Suppressor macrophage (primary cell): ENCODE data around the gene CAV3.
"Not testable (repeated sequence)": the region's sequence is repeated elsewhere in the genome, so short reads cannot be mapped to it uniquely, and the experiment has no call there.

Source experiments
- DNase-seq, 4 experiments: peaks; one replicate each; pipeline ENCODE4 v3.0.0-alpha.2; 2020 to 2022
- total RNA-seq, 17 experiments: gene quantifications; one replicate each; lab custom pipeline; 2026; ENCODE audit warnings: mixed read lengths in 6 of 17, inconsistent platforms in 3 of 17; lab: John Stamatoyannopoulos, UW

CAV3 gene
- total RNA-seq, result 0 to 0.55 (median 0) reads per million in 17 experiments

DNA sequence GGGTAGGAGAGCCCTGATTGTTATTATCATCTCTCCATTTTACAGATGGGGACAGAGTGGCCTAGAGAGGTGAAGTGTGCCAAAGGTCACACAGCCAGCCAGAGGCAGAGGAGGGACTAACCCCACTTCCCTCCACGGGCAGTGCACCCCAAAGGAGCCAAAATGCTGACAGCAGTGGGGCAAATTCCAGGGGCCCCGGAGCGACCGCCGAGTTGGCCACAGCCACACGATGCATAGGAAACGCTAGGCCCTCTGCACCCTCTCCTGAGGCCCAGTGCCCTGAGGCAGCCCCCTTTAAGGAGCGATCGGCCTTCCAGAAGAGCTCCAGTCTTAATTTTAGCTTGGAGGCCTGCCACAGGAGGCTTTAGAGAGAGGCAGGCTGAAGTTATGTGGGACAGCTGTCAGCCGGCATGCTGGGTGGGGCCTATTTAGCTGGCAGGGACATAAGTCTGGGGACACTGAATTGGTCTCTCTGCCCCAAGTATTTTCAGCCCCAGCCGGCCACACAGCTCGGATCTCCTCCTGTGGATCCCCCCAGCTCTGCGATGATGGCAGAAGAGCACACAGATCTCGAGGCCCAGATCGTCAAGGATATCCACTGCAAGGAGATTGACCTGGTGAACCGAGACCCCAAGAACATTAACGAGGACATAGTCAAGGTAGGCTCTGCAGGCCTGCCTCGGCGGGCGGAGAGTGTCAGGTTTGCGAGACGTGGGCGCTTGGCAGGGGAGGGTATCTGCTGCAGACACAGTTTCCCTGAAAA is at the start of gene CAV3:
TSS of gene CAV3 (plus strand) at position 471 of the 763 bp plus-strand sequence. CDS start at position 546, 75 bp downstream.
- no peak for DNase-seq

DNA sequence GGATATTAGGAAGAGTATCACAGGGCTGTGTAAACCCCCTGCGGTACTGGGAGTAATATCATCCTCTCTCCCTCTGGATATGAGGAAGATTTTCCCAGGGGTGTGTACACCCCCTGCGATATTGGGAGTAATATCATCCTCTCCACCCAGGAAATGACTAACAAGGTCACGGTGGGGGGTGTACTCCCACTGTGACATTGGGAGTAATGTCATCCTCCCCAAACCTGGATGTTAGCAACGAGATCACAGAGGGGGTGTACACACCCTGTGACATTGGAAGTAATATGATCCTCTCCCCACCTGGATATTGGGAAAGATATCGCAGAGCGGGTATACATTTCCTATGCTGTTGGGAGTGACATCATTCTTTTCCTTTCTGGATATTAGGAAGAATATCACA is 48.6 kb upstream of the CAV3 start:
- not testable (repeated sequence) for DNase-seq

DNA sequence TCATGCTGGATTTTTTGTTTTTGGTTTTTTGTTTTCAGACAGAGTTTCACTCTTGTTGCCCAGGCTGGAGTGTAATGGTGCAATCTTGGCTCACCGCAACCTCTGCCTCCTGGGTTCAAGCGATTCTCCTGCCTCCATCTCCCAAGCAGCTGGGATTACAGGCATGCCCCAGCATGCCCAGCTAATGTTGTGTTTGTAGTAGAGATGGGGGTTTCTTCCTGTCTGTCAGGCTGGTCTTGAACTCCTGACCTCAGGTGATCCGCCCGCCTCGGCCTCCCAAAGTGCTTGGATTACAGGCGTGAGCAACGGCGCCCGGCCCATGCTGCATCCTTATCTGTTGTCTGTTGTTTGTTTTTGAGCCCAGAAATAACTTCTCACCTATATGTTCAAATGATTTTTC is 42.3 kb upstream of the CAV3 start:
- DNase-seq, result not testable (repeated sequence)

DNA sequence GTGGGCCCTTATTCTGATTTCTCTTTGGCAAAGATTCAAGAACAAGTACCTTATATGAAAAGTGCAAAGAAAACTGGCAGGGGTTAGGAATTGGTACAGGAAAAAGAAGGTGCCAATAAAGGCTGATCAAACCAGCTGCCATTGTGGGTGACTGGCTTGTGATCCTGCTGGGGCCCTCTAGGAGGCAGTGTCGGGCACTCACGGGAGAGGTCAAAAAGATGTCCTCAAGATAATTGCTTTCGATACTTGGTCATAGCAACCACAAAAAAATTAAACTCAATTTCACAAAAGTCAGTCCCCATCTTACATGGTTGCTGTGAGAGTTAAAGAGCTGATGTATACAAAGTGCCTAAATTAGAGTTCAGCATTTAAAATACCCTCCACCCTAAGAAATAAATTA is 31.0 kb upstream of the CAV3 start:
- DNase-seq, result no peak

DNA sequence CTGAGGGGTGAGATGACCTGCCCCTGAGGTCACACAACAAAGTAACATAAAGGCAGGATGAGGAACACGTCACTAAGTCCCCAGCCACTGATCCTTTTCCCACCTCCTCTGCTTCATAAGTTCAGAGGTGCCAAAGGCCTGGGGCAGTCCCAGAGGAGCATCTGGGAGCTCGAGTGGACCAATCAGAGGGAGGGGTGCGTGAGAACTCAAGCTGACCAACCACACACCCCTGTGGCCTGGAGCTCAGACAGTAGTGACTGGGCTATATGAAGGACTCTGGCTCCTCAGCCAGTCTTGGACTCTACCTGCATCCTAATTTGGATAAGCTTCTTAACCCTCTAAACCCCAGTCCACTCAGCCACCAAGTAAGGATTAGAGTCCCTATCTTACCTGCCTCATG is 28.0 kb upstream of the CAV3 start:
- no peak for DNase-seq

DNA sequence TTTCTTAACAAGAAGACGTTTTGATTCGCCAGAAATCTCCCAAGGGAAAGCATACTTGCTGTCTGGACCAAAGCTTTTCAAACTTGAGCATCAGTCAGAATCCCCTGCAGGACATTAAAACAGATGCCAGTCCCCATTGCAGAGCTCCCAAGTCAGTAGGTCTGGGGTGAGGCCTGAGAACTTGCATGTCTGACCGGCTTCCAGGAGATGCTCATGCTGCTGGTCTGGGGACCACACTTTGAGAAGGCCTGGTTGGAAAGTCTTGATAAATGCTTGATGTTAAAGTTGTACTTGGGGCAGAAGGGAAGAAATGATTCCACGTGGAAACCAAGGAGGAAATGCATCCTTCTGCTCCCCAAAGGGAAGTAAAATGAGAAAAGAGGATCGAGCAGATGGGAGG is 24.3 kb upstream of the CAV3 start:
- DNase-seq, result no peak

DNA sequence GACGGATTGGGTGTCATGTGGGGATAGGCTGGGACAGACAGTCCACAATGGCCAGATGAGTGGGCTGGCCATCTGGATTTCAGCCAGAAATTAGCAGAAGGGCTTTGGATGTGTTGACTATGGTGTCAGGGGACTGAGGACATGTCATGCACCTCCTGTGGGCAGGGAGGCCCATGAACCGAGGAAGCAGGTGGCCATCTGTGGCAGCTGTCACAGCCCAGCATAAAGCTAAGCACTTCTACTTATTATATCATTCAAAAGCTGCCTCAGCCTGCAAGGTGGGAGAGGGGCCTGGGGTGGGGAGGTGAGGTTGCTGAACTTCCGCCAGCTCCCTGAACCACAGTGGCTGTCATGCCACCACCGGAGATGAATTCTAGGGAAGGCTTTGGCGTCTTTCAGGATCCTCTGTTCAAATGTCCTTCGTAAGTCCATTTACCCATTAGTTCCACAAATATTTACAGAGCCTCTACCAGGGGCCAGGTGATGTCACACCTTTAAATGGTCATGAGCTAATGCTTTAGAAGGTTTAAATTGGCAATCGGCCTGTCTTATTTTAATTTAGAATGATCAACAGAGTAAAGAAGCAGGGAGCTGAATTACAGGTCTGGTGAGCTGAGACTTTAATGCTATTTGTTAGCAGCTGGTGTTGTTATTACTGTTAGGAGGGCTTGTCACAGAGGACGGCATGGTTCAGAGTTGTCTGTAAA is 23.6 kb upstream of the CAV3 start:
- DNase-seq, result no peak

DNA sequence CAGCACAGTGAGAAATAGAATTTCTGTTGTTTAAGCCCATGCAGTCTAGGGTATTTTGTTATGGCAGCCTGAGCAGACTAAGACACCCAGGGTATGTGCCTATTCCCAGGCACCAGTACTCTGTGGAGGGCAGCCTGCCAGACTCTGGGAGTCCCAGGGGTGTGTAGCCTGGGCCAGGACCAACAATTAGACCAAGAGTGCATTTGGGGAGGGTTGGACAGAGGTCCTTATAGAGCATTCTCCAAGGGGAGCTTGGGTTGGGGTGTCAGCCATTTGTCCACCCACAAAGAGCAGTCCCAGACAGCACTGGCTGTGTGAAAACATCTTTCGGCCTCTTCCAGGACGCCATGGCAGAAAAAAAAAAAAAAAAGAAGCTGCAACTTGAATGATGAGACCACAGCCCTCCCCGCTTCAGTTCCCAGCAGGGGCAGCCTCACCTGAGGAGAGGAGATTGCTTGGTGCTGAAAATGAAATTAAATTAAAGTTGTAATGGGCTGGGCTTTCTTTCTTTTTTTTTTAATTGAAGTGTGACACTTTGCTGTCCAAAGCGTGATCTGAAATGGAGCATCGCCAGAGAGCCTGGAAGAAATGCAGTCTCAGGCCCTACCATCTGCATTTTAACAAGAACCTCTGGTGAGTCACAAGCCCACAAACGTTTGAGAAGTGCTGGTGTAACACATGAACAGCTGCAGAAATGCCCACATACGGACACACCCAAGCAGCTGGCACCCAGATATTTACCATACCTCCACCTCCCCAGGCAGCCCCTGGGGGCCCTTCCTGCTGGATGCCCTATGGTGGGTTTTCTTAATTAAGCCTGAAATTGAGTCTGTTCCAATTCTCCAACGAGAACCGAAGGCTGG is 21.3 kb upstream of the CAV3 start:
- no peak for DNase-seq

DNA sequence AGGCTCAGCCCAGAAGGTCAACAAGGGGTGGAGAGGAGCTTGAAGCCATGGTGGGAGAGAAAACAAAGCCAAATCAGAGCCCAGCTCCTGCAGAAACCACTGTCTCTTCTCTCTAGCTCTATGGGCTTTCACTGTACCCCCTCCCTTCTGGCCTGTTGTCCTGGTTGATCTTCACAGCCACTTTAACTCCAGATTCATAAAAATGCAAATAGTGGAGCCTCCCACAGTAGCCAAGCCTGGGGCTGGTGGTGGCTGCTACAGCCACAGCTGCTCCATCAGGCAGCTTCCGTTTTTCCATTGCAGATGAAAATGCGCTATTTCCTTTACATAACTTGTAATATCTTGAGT is 20.7 kb upstream of the CAV3 start:
- DNase-seq, result no peak

DNA sequence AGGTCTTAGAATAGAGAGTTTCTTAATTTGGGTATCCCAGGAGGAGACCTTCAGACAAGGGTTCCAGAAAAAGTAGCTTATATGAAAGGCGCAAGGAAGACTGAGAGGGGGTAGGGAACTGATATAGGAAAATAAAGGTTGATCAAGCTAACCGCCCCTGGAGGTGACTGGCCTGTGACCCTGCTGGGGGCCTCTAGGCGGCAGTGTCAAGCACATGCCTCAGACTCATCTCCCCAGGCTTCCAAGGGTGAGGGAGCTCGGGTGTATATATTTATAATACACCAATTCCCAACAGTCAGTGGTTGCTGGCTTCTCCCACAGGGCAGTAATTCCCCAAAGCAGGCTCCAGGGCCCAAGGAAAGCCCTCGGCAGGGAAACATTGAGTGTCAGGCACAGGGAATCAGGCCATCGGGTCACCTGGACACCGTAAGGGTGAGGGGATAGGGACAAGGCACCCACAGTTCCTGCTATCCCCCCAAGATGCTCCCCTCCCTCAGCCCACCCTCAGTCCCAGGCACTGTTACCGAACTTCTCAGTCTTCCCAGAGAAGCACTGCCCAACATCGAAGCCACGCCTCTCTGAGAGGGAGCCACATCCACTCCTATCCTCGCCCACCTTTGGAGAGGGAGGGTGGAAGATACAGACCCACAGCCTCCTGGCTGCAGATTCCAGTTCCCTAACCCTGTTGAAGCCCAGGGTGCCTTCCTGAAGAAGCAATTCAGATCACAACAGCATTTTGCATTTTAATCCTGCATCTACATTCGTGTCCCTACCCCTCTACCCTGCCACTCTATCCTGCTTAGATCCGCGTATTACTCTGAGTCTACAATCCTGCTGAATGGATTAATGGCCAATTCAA is 19.5 kb upstream of the CAV3 start:
- DNase-seq, result peak in 1 of 4 experiments; percentile 10

DNA sequence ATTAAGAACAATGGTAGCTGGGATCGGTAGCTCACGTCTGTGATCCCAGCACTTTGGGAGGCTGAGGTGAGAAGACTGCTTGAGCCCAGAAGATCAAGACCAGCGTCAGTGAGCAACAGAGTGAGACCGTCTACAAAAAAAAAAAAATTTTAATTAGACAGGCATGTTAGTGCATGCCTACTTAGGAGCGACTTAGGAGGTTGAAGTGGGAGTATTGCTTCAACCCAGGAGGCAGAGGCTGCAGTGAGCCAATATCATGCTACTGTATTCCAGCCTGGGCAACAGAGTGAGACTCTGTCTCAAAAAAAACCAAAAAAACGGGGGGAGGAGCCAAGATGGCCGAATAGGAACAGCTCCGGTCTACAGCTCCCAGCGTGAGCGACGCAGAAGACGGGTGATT is 17.8 kb upstream of the CAV3 start:
- DNase-seq, result not testable (repeated sequence)

DNA sequence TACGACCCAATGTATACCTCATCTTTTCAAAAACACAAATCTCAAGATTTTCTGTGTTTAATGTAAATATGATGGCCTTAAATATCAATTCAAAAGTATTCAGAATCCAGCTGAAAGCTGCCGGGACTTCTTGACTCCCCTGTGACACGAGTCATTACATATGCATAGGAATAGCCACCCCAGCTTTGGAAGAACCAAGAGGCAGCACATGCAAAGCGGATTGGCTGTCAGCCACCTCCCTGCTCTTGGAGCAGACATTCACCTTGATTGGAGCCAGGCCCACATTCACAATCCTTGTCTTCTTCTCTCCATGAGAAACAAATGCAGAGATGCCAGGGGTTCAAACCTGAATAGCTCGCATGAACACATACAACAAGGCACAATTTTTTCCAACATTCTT is 10.8 kb upstream of the CAV3 start:
- DNase-seq, result no peak

DNA sequence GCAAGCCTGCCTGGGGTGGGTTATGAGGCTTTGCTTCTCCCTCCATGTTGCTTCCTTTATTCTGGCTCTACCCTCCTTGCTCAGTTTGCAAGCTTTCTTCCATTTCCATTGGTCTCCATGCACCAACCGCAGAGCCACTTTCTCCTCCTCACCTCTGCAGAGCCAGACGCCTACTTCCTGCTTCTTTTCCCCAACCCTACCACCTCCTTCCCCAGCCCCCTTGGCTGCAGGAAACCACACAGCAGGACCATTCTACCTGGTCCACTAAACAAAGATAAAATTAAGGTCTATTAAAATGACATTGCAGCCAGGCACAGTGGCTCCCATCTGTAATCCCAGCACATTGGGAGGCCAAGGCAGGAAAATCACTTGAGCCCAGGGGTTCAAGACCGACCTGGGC is 10.0 kb upstream of the CAV3 start:
- no peak for DNase-seq

DNA sequence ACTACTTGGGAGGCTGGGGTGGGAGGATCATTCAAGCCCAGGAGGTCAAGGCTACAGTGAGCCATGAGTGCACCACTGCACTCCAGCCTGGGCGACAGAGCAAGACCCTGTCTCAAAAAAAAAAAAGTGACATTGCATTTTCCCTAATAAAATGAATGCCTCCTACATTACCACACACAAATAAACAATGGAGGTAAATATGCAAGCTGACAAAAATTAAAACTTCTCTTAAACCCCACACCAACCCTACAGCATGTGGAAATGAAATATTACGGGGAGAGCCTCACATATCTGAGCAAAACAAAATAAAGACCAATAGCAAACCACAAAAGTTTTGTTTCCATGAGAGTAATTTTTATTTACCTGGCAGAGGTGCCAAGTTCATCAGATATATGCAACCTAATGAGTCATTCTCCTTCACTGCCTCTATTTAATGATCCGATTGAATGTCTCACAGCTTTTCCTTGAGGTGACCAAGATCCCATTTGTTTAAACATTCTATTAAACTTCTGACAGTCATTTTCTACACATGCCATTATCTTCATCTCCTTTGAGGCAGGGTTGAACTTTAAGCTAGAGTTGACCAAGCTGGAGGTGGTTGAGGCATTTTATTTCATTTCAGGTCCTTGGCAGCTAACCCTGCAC is 9.4 kb upstream of the CAV3 start:
- DNase-seq, result no peak

DNA sequence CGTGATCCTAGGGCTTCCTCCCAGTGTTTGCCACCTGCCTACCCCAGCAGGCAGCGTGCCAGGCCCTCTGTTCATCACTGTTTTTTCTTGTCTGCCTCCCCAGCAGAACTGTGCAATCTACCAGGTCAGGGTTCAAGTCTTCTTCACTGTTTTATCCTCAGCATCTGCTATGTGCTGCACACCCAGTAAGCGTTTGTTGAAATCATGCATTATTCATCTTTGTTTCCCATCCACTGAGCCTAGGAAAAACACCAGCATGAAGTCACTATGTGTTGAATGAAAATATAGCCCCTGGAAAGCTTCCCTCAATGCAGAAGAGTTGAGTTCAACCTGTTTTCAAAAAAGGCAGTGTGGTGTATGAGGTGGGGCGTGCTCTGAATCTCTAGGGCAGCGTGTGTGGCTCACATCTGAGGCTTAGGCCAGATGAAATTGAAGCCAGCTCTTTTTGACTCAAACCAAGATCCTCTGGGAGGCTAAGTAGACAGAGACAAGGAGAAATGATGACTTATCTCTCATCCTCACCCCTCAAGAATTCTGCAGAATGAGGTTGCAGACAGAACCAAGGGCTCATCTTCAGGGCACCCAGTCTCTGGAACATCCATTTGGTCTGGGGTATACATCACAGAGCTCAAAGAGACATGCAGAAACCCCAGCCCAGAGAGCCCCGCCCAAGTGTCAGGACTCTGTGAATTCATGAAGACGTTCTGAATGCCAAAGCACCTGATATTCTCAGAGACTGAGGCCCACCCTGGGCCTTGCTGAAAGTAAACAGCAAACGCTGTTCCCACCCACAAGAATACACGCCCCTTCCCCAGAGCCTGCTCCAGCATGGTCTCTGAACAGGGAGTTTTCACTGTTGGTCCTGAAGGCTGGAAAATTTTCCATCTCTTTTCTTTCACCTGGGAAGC is 5.7 kb upstream of the CAV3 start:
- DNase-seq, result no peak

DNA sequence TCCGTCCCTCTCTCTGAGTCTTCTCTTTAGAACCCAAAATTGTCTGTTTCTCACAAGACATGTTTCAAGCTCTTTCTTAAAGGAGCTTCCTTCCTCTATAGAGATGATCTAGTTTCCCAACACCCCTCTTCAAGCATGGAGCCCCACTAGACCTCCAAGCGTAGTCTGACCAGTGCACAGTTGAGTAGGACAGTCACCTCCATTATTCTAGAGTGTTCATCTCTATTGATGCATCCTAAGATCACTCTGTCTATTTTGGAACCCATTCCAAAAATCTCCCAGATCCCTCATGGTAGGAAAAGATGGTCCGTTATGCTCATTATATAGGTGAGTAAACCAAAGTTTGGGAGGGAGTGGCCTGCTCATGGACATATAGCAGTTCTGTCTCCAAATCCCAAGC is 4.1 kb upstream of the CAV3 start:
- no peak for DNase-seq

DNA sequence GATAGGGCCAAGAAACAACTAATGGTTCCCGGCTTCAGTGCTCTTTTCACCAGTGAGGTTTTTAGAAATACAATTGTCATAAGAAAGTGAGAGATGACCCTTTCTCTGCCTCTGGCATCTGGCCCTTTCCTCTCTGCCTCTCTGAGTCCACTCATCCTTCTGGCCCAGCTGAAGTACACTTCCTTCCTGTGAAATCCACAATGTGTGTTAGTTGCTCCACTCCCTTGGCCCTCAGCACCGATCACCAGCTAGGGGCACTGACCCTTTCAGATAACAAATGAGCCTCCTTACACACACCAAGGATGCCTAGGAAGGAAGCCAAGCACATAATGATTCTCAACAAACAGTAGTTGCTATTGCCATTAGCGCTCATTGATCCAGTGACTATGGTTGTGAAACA is 2.9 kb upstream of the CAV3 start:
- no peak for DNase-seq

DNA sequence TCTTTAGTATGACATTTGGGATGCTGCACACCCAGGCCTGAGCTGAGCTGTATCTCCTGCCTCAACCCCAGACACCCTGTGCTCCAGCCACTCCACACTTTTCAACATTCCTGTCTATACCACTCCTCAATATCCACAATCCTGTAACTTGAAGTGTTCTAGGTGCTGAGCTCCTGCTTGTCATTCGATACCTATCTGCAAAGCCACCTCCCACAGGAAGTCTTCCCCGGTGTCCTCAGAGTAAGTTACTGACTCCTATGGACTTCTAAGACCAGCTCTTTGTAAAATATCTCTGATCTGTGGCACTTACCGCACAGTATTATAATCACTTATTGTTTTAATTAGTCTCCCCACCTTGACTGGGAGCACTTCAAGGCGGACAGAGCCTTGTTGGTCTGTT is 1.2 kb upstream of the CAV3 start:
- DNase-seq, result no peak

DNA sequence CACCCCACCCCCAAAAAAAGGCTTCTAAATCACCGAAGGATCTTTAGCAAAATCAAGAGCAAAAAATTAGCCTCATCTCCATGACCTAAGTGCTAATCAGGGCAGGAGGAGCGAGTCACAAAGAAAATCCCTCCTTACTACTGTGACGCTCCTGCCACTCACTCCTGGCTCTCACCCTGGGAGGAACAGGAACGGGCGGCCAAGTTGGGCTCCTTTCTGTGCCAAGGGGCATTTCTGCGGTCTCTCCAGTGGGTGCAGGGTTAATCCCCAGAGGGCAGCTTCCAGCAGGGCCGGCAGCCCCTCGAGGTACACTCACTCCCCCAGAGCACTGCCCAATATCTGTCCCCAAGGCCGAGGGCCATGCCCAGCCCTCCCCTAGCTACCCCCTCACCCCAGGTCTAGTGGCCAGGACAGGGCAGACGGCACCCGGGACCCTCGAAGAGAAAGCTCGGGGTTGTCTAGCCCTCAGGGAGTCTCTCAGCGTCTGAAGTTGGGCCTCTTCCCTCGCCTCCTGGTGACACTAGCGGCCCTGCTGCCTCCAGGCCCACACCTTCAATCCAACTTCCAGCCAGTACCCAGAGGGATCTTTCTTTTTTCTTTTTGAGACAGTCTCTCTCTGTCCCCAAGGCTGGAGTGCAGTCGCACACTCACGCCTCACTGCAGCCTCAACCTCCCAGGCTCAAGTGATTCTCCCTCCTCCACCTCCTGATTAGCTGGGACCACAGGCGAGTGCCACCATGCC is 706 bp downstream of the CAV3 start:
- no peak for DNase-seq

DNA sequence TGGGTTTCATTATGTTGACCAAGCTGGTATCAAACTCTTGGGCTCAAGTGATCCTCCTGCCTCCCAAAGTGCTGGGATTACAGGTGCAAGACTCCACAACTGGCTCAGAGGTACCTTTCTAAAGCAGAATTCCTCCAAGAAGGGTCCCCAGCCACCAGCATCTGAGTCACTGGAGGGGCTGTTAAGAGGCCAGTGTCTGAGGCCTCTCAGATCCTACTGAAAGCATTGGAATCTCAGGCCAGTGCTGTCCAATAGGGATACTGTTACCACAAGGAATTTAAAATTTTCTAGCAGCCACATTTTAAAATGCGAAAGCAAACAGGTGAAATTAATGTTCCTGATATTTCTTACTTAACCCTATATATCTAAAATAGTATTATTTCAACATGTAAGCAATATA is 1.3 kb downstream of the CAV3 start:
- no peak for DNase-seq
